Measurements from ENCODE around the gene PSMG2.
"Not testable (repeated sequence)": the region's sequence is repeated elsewhere in the genome, so short reads cannot be mapped to it uniquely, and the experiment has no call there.

Gene PSMG2

GRCh38 chr18:12722731-12723130 lies 19.9 kb downstream of the PSMG2 start:
- DNase-seq (ENCODE audit: low spot score) = no peak

- DNase-seq (ENCODE audit: low spot score) = no peak
These were observed 23.5 kb downstream of the PSMG2 start for GRCh38 chr18:12726331-12726730.

- DNase-seq (ENCODE audit: low spot score) = peak; percentile 76
These were observed 24.1 kb downstream of the PSMG2 start for GRCh38 chr18:12726774-12727550.

- no peak for DNase-seq (ENCODE audit: low spot score)
These were observed 34.5 kb downstream of the PSMG2 start for GRCh38 chr18:12737243-12737902.

- no peak for DNase-seq (ENCODE audit: low spot score)
These were observed 38.5 kb downstream of the PSMG2 start for GRCh38 chr18:12741351-12741750.

GRCh38 chr18:12742453-12742852 lies 39.6 kb downstream of the PSMG2 start:
- DNase-seq (ENCODE audit: low spot score) = no peak

- DNase-seq (ENCODE audit: low spot score) = peak; percentile 48
These were observed 41.3 kb downstream of the PSMG2 start for GRCh38 chr18:12744103-12744502.

GRCh38 chr18:12745095-12745795 lies 42.4 kb downstream of the PSMG2 start:
- DNase-seq (ENCODE audit: low spot score) = no peak

GRCh38 chr18:12747530-12748315 lies 44.9 kb downstream of the PSMG2 start:
- DNase-seq (ENCODE audit: low spot score) = no peak

- DNase-seq (ENCODE audit: low spot score) = no peak
These were observed 45.8 kb downstream of the PSMG2 start for GRCh38 chr18:12748671-12749070.

- DNase-seq (ENCODE audit: low spot score) = no peak
These were observed 46.3 kb downstream of the PSMG2 start for GRCh38 chr18:12749121-12749520.

GRCh38 chr18:12750076-12750714 lies 47.4 kb downstream of the PSMG2 start:
- DNase-seq (ENCODE audit: low spot score) = peak; percentile 4

- no peak for DNase-seq (ENCODE audit: low spot score)
These were observed 48.1 kb downstream of the PSMG2 start for GRCh38 chr18:12750715-12751502.

GRCh38 chr18:12751503-12751884 lies 48.7 kb downstream of the PSMG2 start:
- no peak for DNase-seq (ENCODE audit: low spot score)

GRCh38 chr18:12751891-12752290 lies 49.0 kb downstream of the PSMG2 start:
- DNase-seq (ENCODE audit: low spot score) = no peak

- DNase-seq (ENCODE audit: low spot score) = no peak
These were observed 51.7 kb downstream of the PSMG2 start for GRCh38 chr18:12754511-12754910.

- not testable (repeated sequence) for DNase-seq (ENCODE audit: low spot score)
These were observed 52.8 kb downstream of the PSMG2 start for GRCh38 chr18:12755606-12756005.

- not testable (repeated sequence) for DNase-seq (ENCODE audit: low spot score)
These were observed 53.9 kb downstream of the PSMG2 start for GRCh38 chr18:12756619-12757239.

GRCh38 chr18:12758566-12758965 lies 55.7 kb downstream of the PSMG2 start:
- DNase-seq (ENCODE audit: low spot score) = not testable (repeated sequence)

GRCh38 chr18:12765126-12765525 lies 62.3 kb downstream of the PSMG2 start:
- no peak for DNase-seq (ENCODE audit: low spot score)

Data from CD4-positive, alpha-beta T cell treated with Interleukin-2 at 100 ng/mL for 4 hours (primary cell).